NCI-H128 (cell line): ENCODE results near the gene TLE6.
"Not testable (repeated sequence)": the region's sequence is repeated elsewhere in the genome, so short reads cannot be mapped to it uniquely, and the experiment has no call there.

ENCODE experiments used
- DNase-seq: peaks from one replicate; lab custom pipeline; 2025; ENCODE audit not compliant: unreplicated experiment; lab: John Stamatoyannopoulos, UW

Gene TLE6

DNA sequence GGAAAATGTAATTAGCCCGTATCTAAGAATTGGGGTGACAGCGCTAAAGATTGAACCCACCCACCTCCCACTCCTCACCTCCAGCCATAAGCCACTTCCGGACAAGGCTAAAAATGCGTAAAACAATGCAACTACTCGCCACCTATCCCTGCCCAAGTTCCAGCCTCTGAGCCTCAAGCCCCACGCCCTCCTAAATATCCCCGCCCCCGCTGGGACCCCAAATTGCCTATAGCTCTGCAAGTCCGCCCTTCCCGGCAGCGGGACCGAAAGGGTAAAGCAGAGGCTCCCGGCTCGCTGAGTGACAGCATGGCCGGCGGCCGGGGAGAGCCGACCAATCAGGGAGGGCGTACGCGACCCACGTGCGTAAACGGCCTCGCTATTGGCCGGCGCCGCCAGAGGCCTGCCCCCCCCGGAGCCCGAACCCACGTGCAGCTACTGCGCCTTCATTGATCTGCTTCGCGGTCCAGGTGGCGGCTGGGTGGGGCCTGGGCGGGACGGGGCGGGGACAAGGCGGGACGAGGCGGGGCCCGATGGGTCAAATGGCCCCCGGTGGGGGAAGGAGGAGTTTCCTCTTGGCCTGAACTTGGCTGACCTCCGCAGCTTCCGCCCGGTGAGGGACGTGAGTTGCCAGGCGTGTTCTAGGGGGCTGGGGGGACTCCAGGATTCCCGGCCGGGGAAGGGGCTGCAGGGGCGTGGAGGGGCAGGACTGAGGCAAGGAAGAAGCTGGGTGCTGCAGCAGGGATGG is at the start of gene TLE6:
TSS of gene TLE6 (plus strand) at position 564 of the 745 bp plus-strand sequence. CDS start 670 bp downstream, outside the sequence.
- DNase-seq, result peak; percentile 90

DNA sequence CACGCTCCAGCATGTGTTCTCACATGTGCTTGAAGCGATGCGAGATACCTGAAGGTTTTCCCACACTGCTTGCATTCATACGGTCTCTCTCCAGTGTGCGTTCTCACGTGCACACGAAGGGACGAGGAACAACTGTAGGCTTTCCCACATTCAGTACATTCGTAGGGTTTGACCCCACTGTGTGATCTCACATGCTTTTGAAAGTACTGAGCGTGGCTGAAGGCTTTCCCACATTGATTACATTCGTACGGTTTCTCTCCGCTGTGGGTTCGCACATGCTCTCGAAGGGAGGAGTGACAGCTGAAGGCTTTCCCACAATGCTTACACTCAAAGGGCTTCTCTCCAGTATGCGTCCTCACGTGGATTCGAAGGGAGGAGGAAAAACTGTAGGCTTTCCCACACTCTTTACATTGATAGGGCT is 43.9 kb upstream of the TLE6 start:
- no peak for DNase-seq

DNA sequence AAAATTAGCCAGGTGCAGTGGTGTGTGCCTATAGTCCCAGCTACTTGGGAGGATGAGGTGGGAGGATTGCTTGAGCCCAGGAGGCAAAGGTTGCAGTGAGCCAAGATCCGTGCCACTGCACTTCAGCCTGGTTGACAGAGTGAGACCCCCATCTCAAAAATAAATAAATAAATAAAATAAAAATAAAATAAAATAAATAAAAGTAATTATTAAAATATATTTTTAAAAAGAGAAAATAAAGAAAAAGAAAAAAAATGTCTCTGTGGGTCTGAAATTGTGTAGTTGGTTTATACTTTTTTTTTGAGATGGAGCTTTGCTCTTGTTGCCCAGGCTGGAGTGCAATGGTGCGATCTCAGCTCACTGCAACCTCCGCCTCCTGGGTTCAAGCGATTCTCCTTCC is 41.5 kb upstream of the TLE6 start:
- DNase-seq, result not testable (repeated sequence)

DNA sequence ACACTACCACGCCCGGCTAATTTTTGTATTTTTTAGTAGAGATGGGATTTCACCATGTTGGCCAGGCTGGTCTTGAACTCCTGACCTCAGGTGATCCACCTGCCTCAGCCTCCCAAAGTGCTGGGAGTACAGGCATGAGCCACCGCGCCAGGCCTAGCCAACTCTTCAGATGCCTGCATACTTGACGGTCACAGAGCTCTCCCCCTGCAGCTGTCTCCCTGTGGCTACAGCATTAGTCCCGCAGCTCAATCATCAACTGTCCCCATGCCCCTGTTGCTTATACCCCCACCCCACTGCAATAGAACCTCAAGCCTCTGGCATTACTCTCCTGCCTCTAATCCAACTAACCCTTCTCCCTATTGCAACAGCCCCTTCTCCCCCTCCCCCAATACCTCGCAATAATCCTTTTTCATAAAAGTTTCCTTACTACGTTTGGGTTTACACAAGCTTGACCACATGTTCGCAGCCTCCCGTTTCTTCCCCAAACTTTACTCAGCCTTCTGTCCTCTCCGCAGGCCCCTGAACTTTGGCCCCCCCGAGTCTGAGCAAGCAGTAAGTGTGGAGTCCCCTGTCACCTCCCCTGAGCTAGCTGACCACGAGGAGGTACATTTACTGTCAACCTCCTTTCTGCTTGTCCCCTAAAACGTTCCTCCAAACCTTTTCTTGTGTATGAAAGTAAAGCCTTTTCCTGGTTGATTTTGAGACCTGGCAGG is 34.3 kb upstream of the TLE6 start:
- DNase-seq, result no peak

DNA sequence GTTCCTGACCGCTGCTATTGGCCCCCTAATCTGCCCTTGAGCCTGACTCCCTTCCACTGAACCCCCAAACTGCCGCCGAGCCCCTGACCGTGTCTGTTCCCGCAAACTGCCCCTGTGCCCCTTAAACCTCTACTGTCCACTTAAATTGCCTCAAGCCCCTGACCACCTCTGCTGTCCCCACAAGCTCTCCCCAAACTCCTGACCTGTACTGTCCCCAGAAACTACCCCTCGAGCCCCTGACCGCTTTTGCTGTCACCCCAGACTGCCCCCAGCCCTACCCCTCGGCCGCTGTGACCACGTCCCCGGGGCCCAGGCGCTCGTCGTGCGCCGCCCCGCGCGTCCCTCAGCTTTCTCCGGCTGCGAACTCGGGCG is 33.0 kb upstream of the TLE6 start:
- no peak for DNase-seq

DNA sequence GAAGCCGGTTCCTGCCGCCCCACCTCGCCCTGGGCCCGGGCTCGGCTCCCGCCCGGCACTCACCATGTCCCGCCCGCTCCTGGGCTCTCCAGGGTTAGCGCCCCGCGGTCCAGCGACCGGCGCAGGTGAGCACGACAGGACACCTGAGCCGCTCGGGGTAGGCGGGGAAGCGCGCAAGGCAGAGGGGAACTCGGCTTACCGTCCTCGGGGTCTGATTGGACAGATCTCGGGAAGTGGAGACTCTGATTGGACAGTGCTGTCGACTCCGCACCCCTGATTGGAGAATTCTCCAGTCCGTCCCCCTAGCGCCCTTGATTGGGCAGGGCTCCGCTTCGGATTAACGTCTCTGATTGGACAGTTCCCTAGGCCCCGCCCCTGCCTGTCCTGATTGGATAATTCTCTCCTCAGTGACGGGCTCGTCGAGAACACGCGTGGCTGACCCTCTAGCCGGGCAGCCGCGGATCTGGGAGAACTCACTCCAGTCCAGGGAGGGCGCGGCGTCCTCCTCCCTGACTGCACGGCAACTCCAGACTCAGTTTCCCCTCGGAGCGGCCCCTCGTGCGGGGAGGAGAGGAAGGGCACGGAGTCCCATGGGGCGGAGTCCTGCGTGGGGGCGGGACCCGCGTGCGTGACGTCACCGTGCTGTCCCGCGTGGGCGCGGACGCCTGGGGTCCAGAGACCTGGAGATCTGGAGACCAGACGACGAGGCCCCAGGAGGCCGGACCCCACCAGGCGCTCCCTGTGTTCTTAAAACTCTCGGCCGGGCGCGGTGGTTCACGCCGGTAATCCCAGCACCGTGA is 32.4 kb upstream of the TLE6 start, which contains the start of gene ZNF77:
TSS of gene ZNF77 (minus strand) at position 197 of the 800 bp plus-strand sequence. CDS start at position 66, 131 bp downstream.
- peak; percentile 99 for DNase-seq

DNA sequence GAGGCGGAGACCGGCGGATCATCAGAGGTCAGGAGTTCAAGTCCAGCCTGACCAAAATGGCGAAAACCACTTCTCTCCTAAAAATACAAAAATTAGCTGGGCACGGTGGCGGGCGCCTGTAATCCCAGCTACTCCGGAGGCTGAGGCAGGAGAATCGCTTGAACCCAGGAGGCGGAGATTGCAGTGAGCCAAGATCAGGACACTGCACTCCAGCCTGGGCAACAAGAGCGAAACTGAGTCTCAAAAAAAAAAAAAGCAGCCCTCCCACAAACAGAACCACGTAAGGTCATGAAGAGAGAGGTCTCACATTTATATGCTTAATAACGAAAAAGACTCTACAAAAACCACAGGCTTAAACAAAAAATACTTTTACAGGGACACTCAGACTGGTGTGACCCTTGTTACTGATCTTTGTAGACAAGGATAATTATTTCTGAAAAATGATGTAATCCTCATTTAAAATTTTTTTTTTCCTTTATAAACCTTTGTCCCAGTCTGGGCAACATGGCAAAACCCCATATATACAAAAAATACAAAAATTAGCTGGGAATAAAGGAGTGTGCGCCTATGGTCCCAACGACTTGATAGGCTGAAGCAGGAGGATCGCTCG is 31.7 kb upstream of the TLE6 start:
- no peak for DNase-seq

DNA sequence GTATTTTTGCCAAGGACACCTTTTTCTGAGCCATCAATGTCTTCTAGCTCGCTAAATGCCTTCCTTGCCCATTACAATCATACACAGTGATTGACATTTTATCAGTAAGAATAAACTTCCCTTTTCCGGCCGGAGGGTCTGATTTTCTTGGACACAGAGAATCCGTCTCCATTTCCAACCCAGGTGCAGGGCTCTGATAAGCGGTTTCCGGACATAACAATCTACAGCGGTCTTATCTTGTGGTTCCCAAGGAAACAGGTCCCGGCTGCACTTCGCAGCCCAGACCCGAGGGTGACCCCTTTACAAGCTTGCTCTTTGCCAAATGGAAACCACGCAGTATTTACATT is 27.5 kb upstream of the TLE6 start:
- no peak for DNase-seq

DNA sequence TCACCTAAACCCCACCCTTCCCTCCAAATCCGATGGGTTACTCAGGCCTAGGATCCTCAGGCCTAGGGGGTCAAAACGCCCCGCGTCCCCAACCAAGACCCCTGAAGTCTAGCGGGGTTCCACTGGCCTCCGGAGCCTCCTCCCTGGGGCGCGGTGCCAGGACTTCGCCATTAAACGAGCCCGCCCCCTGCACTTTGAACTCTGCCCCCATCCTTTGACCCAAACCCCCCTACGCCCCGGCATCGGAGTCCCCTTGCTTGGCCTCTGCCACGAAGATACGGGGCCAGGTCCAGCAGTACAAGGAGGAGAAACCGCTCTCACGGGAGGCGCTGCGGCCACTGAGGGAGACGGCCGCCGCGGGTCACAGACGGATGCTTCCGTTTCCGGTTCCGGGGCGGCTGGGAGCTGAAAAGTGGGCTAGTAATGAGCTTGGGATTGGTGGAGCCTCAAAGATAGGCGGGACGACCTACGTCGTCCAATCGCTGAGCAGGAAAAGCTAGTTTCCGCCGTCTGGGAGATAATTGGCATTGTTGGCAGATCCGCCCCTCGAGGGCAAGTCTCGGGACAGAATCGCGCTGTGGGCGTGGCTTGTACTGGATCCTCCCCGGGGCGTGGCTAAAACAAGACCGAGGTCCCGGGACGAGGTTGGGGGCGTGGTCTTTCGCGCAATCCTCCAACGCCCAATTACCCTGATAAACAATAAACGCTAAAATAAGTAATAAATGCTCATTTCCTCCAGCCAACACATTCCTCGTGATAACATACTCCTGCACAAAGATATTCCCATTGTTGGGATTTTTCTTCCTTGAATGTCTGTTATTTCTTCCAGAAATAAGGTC is 26.9 kb upstream of the TLE6 start:
- DNase-seq, result peak; percentile 97

DNA sequence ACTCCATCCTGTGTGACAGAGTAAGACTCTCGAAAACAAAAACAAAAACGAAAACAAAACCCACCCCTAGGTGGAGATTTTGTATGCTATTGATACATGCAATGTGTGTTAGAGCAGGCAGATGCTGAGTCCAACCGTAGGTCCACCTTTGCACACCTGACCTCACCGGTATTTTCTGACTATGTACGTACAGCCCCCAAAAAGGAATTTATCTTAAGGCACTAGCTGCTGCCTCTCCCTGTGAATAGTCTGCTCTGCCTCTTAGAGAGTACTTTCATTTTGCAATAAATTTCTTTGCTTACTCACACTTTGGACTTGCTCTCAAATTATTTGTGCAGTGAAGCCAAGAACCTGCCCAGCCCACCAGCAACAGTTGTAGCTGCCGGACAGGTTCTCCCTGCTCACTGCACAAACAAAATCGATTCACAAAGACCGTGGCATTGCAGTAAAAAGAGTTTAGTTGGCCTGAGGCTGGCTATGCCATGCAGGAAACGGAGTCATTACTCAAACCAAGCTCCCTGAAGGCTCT is 24.3 kb upstream of the TLE6 start:
- DNase-seq, result no peak

DNA sequence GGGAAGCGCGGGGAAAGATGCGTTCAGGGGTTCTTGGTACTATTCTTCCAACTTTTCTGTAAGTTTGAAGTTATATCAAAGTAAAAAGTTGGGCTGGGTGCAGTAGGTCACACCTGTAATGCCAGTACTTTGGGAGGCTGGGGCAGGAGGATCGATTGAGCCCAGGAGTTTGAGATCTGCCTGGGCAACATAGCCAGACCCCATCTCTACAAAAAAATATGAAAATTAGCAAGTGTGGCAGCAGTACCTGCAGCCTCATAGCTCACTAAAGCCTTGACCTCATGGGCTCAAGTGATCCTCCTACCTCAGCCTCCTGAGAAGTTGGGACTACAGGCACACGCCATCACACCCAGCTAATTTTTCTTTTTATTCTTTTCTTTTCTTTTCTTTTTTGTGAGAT is 20.2 kb upstream of the TLE6 start:
- no peak for DNase-seq

DNA sequence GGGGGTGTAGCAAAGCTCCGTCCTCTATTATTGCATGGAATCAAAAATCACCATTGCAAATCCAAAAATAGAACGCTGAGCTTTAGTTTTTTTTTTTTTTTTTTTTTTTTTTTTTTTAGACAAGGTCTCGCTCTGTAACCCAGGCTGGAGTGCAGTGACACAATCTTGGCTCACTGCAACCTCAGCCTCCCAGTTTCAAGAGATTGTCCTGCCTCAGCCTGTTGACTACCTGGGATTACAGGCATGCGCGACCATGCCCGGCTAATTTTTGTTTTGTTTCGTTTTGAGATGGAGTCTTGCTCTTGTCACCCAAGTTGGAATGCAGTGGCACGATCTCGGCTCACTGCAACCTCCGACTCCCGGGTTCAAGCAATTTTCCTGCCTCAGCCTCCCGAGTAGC is 17.2 kb upstream of the TLE6 start:
- DNase-seq, result no peak

DNA sequence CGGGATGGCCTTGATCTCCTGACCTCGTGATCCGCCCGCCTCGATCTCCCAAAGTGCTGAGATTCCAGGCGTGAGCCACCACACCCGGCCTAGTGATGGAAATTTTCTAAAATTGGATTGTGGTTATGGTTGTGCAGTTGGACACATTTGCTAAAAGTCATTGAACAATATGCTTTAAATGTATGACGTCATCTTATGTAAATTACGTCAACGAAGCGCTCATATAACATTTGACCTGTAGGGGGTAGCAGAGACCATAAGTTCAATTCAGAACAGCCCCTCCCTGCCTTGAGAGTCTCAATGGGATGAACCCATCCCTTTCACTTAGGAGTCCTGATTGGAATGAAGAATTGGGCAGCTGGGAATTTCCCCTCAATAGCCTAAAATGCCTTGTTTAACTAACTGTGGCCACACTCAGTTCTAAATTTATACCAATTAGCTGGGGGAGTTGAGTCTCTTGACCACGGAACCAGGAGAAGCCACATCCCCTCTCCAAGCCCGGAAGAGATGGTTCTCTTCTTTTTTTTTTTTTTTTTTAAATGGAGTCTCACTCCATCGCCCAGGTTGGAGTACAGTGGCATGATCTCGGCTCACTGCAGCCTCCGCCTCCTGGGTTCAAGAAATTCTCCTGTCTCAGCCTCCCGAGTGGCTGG is 15.2 kb upstream of the TLE6 start:
- peak; percentile 33 for DNase-seq

DNA sequence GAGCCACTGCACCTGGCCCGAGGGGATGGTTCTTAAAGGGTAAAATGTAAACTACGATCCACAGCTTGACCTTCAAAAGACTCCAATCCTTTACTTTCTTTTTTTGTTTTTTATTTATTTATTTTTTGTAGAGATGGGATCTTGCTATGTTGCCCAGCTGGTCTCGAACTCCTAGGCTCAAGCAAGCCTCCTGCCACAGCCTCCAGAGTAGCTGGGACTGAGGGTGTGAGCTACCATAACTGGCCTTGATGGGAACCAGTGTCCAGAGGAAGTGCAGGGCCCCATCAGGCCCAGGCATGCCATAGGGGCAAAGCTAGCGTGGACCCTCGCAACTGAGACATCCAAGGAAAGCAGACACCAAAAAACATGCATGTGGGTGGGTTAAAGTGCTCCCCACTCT is 14.2 kb upstream of the TLE6 start:
- DNase-seq, result no peak

DNA sequence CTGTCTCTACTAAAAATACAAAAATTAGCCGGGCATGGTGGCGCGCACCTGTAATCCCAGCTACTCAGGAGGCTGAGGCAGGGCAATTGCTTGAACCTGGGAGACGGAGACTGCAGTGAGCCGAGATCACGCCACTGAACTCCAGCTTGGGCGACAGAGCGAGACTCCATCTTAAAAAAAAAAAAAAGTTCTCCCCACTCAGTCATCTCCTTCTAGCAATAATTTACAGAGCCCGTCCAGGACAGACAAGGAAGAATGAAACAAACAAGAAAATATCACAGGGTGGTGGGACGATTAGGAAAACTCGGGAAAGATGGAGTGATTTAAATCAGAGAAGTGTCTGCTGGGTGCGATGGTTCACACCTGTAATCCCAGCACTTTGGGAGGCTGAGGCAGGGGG is 13.7 kb upstream of the TLE6 start:
- not testable (repeated sequence) for DNase-seq

DNA sequence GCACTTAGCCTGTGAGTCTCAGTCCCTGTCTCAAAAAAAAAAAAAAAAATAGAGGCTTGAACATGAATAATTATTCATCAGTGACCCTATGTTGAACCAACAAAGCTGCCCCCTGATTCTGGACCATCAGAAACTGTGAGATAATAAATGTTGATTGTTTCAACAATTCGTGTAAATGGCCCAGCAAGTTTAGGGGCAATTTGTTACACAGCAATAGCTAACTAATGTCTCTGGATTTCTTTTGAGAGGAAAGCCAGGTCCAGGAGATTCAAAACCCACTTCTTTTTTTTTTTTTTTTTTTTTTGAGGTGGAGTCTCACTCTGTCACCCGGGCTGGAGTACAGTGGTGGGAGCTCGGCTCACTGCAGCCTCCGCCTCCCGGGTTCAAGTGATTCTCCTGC is 12.5 kb upstream of the TLE6 start:
- no peak for DNase-seq

DNA sequence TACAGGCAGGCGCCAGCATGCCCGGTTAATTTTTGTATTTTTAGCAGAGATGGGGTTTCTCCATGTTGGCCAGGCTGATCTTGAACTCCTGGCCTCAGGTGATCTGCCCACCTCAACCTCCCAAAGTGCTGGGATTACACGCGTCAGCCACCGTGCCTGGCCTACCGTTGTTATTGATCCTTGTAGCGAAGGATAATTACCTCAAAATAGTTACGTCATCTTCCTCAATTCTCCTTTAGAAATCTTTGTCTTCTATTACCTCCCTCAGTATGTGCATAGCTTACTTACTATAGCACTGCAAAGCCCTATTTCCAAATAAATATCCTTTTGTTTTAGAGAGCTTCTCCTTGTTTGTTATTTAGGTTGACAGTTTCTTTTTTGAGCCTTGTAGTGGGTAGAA is 9.4 kb upstream of the TLE6 start:
- DNase-seq, result no peak

DNA sequence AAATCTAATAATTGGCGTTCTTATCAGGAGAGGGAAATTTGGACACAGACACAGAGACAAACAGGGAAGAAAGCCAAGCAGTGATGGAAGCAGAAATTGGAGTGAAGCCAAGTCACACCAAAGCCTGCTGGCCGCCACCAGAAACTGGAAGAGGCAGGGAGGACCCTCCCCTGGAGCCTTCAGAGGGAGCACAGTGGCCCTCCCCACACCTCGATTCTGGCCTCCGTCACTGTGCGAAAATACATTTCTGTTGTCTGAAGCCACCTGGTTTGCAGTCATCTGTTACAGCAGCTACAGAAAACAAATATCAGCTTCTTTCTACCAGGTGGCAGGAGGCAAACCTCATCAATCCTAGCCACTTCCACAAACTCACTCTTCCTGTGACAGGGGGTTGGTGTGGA is 8.3 kb upstream of the TLE6 start:
- peak; percentile 52 for DNase-seq

DNA sequence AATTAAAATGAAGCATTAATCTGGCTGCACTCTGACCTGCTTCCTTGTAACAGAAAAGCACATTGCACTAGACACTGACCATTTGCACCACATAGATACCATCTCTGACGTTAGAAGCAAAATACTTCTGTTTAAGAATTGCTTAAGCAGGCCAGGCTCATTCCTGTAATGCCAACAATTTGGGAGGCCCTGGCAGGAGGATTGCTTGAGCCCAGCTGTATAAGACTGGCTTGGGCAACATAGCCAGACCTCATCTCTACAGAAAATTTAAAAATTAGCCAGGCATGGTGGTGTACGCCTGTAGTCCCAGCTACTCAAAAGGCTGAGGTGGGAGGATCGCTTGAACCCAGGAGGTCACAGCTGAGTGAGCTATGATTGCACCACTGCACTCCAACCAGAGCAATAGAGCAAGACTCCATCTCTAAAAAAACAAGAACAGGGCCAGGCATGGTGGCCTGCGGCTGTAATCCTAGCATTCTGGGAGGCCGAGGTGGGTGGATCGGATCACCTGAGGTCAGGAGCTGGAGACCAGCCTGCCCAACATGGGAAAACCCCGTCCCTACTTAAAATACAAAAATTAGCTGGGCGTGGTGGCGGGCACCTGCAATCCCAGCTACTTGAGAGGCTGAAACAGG is 7.0 kb upstream of the TLE6 start:
- DNase-seq, result no peak
